H9 (cell line): Measurements from ENCODE around the gene SLC8B1. TPM values are rescaled to one million over a fixed set of nuclear protein-coding genes. Genes with fewer than 3 reads are reported as not detected.

Experiments used
- DNase-seq: peaks from one replicate; pipeline ENCODE4 v3.0.0-alpha.2; 2017
- H2AFZ ChIP-seq: one replicate; pipeline ENCODE4 v1.6.1; 2013; ENCODE audit warnings: mild to moderate bottlenecking, low read length, control low read depth, moderate library complexity
- H2AK5ac ChIP-seq: 2 replicates; pipeline ENCODE4 v1.6.1; 2013; ENCODE audit warnings: low read length, control low read depth, mixed read lengths; ENCODE audit not compliant: insufficient read length
- H2BK120ac ChIP-seq: one replicate; pipeline ENCODE4 v1.6.1; 2013; ENCODE audit warnings: low read depth, mild to moderate bottlenecking, low read length, control low read depth, inconsistent platforms; ENCODE audit not compliant: poor library complexity, severe bottlenecking
- H2BK12ac ChIP-seq: 2 replicates; pipeline ENCODE4 v1.6.1; 2013; ENCODE audit warnings: low read length, control low read depth, mixed read lengths, low read depth; ENCODE audit not compliant: insufficient read length
- H2BK15ac ChIP-seq: 2 replicates; pipeline ENCODE4 v1.6.1; 2013; ENCODE audit warnings: low read depth, low read length, control low read depth
- H2BK20ac ChIP-seq: one replicate; pipeline ENCODE4 v1.6.1; 2013; ENCODE audit warnings: low read depth, mild to moderate bottlenecking, low read length, control low read depth, inconsistent platforms; ENCODE audit not compliant: poor library complexity, severe bottlenecking
- H2BK5ac ChIP-seq: 2 replicates; pipeline ENCODE4 v1.6.1; 2013; ENCODE audit warnings: low read length, control low read depth, mixed read lengths; ENCODE audit not compliant: insufficient read length
- H3K14ac ChIP-seq: 2 replicates; pipeline ENCODE4 v1.6.1; 2013; ENCODE audit warnings: low read length, control low read depth; ENCODE audit not compliant: insufficient read depth
- H3K18ac ChIP-seq: 2 replicates; pipeline ENCODE4 v1.6.1; 2013; ENCODE audit warnings: low read depth, mild to moderate bottlenecking, mixed read lengths, low read length, control low read depth; ENCODE audit not compliant: insufficient read length
- H3K23ac ChIP-seq: 2 replicates; pipeline ENCODE4 v1.6.1; 2013; ENCODE audit warnings: low read length, control low read depth, mixed read lengths, low read depth; ENCODE audit not compliant: insufficient read length
- H3K23me2 ChIP-seq: 2 replicates; pipeline ENCODE4 v1.6.1; 2013; ENCODE audit warnings: low read depth, mild to moderate bottlenecking, mixed read lengths, low read length, control low read depth; ENCODE audit not compliant: insufficient read length, poor library complexity, severe bottlenecking
- H3K27ac ChIP-seq: 2 replicates; pipeline ENCODE4 v1.5.1; 2013; ENCODE audit warnings: low read length, control low read depth, mixed read lengths, low read depth; ENCODE audit not compliant: insufficient read length
- H3K27me3 ChIP-seq: 2 replicates; pipeline ENCODE4 v1.6.1; 2013; ENCODE audit warnings: low read length, control low read depth, inconsistent platforms; ENCODE audit not compliant: insufficient read depth
- H3K4ac ChIP-seq: 2 replicates; pipeline ENCODE4 v1.6.1; 2013; ENCODE audit warnings: low read depth, mild to moderate bottlenecking, control low read depth, inconsistent platforms, low read length, moderate library complexity
- H3K4me1 ChIP-seq: 2 replicates; pipeline ENCODE4 v1.6.1; 2013; ENCODE audit warnings: low read length, control low read depth, inconsistent platforms; ENCODE audit not compliant: insufficient read depth
- H3K4me2 ChIP-seq: 2 replicates; pipeline ENCODE4 v1.6.1; 2013; ENCODE audit warnings: low read length, control low read depth, mixed read lengths; ENCODE audit not compliant: insufficient read length, insufficient read depth
- H3K56ac ChIP-seq: 2 replicates; pipeline ENCODE4 v1.6.1; 2013; ENCODE audit warnings: low read depth, mild to moderate bottlenecking, mixed read lengths, low read length, control low read depth; ENCODE audit not compliant: insufficient read length
- H3K79me1 ChIP-seq: 2 replicates; pipeline ENCODE4 v1.6.1; 2013; ENCODE audit warnings: low read depth, mild to moderate bottlenecking, moderate library complexity, low read length, control low read depth, inconsistent platforms; ENCODE audit not compliant: insufficient read depth, poor library complexity, severe bottlenecking
- H3K79me2 ChIP-seq: 2 replicates; pipeline ENCODE4 v1.6.1; 2013; ENCODE audit warnings: low read length, control low read depth, inconsistent platforms; ENCODE audit not compliant: insufficient read depth
- H3K9ac ChIP-seq: 2 replicates; pipeline ENCODE4 v1.6.1; 2013; ENCODE audit warnings: low read length, control low read depth, mixed read lengths; ENCODE audit not compliant: insufficient read length; ENCODE audit errors: extremely low read depth
- H3K9me3 ChIP-seq: one replicate; pipeline ENCODE4 v1.6.1; 2013; ENCODE audit warnings: low read depth, low read length, inconsistent platforms; ENCODE audit not compliant: control insufficient read depth
- H3T11ph ChIP-seq: one replicate; pipeline ENCODE4 v1.6.1; 2013; ENCODE audit warnings: mild to moderate bottlenecking, low read length, control low read depth, inconsistent platforms
- H4K20me1 ChIP-seq: one replicate; pipeline ENCODE4 v1.6.1; 2013; ENCODE audit not compliant: control insufficient read depth, insufficient read length, insufficient read depth
- H4K5ac ChIP-seq: 2 replicates; pipeline ENCODE4 v1.6.1; 2013; ENCODE audit warnings: low read depth, mild to moderate bottlenecking, mixed read lengths, low read length, control low read depth; ENCODE audit not compliant: insufficient read length
- H4K8ac ChIP-seq: replicated peaks from 2 replicates; pipeline ENCODE4 v1.6.1; 2013; ENCODE audit warnings: low read length, control low read depth, mixed read lengths, low read depth; ENCODE audit not compliant: insufficient read length
- H4K91ac ChIP-seq: 2 replicates; pipeline ENCODE4 v1.6.1; 2013; ENCODE audit warnings: low read depth, mild to moderate bottlenecking, moderate library complexity, mixed read lengths, low read length, control low read depth; ENCODE audit not compliant: insufficient read length
- H3K27ac Mint-ChIP-seq, 3 experiments: 2 replicates in 2 of 3; 3 replicates in 1 of 3; pipeline ENCODE4 v1.8.0; 2020 to 2021; ENCODE audit warnings: mixed read lengths in 3 of 3, mild to moderate bottlenecking in 1 of 3, moderate library complexity in 1 of 3
- H3K27me3 Mint-ChIP-seq: 2 replicates; pipeline ENCODE4 v1.8.0; 2021; ENCODE audit warnings: low read depth, mild to moderate bottlenecking, moderate library complexity, mixed read lengths
- H3K36me3 Mint-ChIP-seq, 3 experiments: 2 replicates in 2 of 3; 3 replicates in 1 of 3; pipeline ENCODE4 v1.8.0; 2020 to 2021; ENCODE audit warnings: low read depth in 3 of 3, mixed read lengths in 3 of 3; ENCODE audit not compliant: insufficient read depth in 1 of 3
- H3K4me1 Mint-ChIP-seq, 2 experiments: 2 replicates each; pipeline ENCODE4 v1.8.0; 2020; ENCODE audit warnings: mixed read lengths in 2 of 2
- H3K4me3 Mint-ChIP-seq, 2 experiments: 2 replicates in 1 of 2; 3 replicates in 1 of 2; pipeline ENCODE4 v1.8.0; 2020 to 2021; ENCODE audit warnings: mild to moderate bottlenecking in 2 of 2, mixed read lengths in 2 of 2, moderate library complexity in 1 of 2
- H3K9me3 Mint-ChIP-seq, 2 experiments: 2 replicates in 1 of 2; 3 replicates in 1 of 2; pipeline ENCODE4 v1.8.0; 2020; ENCODE audit warnings: mild to moderate bottlenecking in 2 of 2, mixed read lengths in 2 of 2, moderate library complexity in 1 of 2
- CTCF ChIP-seq: fragments of 200-600 bp; sonication (generic); conservative IDR thresholded peaks from 3 replicates; pipeline ENCODE4 v1.8.0; 2021; ENCODE audit warnings: antibody characterized with exemption, mild to moderate bottlenecking
- WGBS: extraction: QIAGEN DNeasy Blood & Tissue Kit; methylation state at CpG from one replicate; pipeline ENCODE4 v1.1.7; 2013; ENCODE audit warnings: missing lambda C conversion rate, low lambda C conversion rate, mixed read lengths; ENCODE audit not compliant: insufficient read length; ENCODE audit errors: extremely low coverage; 5-methylcytosine and 5-hydroxymethylcytosine counted together
- total RNA-seq: library from RNA; stranded (reverse); gene quantifications from 2 replicates; pipeline ENCODE4 v1.2.1, GENCODE V29; 2021

The SLC8B1 gene
- total RNA-seq, 1 experiment from 2014 or later = 10.4 TPM

DNA sequence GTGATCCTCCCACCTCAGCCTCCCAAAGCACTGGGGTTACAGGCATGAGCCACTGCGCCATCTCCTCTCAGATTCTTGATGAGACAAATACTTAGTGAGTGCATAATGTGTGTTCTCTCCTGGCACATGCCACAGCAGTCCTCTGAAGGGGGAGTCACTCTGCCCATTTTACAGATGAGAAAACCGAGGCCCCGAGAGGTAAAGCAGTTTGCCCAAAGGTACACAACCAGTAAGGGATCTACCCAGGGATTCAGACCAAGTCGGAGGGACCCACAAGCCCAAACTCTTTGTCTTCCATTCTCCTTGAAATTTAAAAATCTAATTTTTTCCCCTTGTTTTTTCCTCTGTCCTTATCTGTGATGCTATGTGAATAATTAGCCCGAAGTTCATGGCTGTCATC is 29.8 kb upstream of the SLC8B1 start:
- no peaks in the 10 kb centered on the region for H3K9me3 Mint-ChIP-seq
- H3K23ac ChIP-seq = no peak overlapping the region
- no peak overlapping the region for H4K5ac ChIP-seq
- no peak overlapping the region for H2BK12ac ChIP-seq
- H3K27me3 ChIP-seq = no peaks in the 10 kb centered on the region
- H3K14ac ChIP-seq = no peak overlapping the region
- no peaks in the 10 kb centered on the region for H3K27me3 Mint-ChIP-seq
- no peak overlapping the region for H3K4ac ChIP-seq
- no peak overlapping the region for H4K8ac ChIP-seq
- H3K4me1 ChIP-seq = no peaks in the 10 kb centered on the region
- TF ChIP-seq CTCF = no peak
- peaks cover 5 to 16% (median 13%) of the 10 kb centered on the region in 3 experiments; a peak in 6 of 7 replicates for H3K36me3 Mint-ChIP-seq
- H3K79me2 ChIP-seq = no peaks in the 10 kb centered on the region
- DNase-seq = no peak
- H3K4me1 Mint-ChIP-seq = peaks cover 0 to 7% of the 10 kb centered on the region in 2 experiments; a peak in 2 of 4 replicates
- H2BK15ac ChIP-seq = no peak overlapping the region
- H3K27ac Mint-ChIP-seq = no peak overlapping the region
- no peak overlapping the region for H3K4me2 ChIP-seq
- no peak overlapping the region for H4K91ac ChIP-seq
- H3K18ac ChIP-seq = no peak overlapping the region
- H2BK5ac ChIP-seq = no peak overlapping the region
- no peak overlapping the region for H3K27ac ChIP-seq
- H2AK5ac ChIP-seq = no peak overlapping the region
- H3K4me3 Mint-ChIP-seq = no peak overlapping the region
- no peak overlapping the region for H3K9ac ChIP-seq
- H3T11ph ChIP-seq = no peak overlapping the region
- H3K79me1 ChIP-seq = peaks cover 5% of the 10 kb centered on the region
- no peaks in the 10 kb centered on the region for H3K23me2 ChIP-seq
- H2BK120ac ChIP-seq = no peak overlapping the region
- no peaks in the 10 kb centered on the region for H3K9me3 ChIP-seq
- H3K56ac ChIP-seq = no peak overlapping the region
- no CpG with 5 or more reads among the region's 5 CpGs for WGBS
- no peak overlapping the region for H2AFZ ChIP-seq
- no peaks in the 10 kb centered on the region for H4K20me1 ChIP-seq
- no peak overlapping the region for H2BK20ac ChIP-seq
